Measurements from ENCODE around the gene MTMR3.
"Not testable (repeated sequence)": the region's sequence is repeated elsewhere in the genome, so short reads cannot be mapped to it uniquely, and the experiment has no call there.

MTMR3 gene

DNA sequence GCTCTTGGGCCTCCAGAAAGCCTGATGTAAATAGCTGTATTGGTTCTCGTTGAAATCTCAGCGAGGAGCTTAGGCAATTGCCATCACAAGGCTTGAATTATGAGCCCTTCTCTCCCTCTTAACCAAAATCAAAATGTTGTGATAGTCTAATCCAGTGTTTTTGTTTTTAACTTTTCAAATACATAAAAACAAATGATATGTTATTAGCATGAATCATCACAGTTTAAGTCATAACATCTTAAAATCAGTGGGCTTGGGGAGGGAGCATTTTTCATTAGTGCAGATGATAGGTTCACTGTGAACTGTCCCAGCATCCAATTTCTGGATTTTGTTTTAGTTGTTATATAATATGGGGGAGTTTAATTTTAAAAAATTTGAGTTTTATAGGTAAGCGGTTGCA is 148.4 kb downstream of the MTMR3 start:
- DNase-seq, result no peak

DNA sequence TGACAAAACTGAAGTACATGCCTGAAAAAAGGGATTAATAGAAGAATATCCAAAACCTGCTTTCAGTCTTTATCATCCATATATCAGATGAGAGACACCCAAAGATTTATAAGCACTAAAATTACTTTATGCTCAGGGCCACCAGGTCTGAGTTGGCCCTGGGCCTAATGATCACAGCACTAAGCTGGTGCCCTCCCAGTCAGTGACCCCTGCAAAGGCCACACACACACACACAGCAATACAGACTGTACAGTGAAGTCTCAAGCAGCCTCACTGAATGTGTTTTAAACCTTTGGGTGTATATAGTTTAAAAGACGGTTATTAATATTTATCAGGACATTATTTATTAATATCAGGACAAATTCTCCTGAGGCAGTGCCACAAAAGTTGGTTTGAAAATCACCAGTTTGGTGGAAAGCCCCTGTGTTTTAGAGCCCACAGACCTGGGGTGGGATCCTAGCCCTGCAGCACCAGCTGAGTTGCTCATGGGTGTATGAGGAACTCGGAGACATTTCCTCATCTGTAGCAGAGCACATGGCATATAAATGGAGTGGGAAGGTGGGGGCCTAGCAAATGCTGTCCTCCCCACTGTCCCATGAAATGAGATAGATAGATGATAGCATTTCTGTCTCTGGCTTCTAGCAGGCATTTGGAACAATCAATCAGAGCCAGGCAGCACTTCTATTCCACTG is 148.9 kb downstream of the MTMR3 start:
- no peak for DNase-seq

DNA sequence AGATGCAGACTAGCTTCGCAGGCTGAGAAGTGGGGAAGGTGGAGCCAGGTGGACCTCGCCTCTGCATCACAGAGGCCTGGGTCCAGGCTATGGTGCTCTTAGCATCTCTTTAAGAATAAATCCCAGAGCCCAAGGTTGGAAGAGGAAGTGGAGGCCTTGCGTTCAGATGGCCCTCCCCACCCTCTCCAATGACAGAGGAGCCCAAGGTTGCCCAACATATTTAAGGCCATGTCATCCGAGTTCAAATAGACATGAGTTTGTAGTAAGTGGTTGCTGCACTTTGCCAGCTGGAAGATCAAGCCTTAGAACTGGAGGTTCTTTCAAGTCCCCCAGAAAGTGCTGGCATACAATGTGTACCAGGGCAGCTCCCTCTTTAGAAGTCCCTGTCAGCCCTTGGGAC is 150.2 kb downstream of the MTMR3 start:
- no peak for DNase-seq

DNA sequence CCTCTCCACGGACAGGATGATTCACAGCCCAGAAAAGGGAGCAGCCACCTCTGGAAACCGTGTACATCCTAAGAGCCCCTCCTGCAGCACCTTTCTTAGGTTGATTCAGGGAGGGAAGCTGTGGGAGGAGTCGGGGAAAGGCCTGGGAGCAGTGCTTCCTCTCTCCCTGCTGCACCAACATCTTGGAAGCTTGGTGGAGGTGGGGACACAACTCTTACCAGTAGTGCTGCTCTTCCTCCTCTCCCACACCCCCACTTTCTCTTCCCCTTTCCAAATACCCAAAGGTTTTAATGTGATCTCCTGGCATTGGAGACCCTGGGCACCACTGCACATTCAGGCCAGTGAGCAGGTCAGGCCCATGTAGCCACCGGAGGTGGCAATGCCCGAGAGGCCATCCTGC is 150.9 kb downstream of the MTMR3 start:
- no peak for DNase-seq

DNA sequence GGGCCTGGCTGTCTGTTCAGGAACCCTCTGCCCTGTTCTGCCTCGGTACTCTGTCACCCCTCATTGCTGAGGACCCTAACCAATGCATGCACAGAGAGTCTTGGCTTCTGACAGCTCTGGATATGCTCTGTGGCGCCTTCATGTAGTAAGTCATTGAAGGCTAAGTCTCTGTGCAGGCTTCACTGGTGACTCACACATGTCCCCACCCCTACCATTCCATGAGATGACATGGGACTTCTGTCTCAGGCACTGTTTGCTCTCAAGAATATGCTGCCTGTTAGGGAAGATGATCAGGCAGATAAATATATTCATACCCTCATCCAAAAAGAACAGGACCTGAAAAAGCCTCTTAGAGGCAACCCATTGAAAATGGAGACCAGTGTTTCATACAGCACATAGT is 153.7 kb downstream of the MTMR3 start:
- no peak for DNase-seq

DNA sequence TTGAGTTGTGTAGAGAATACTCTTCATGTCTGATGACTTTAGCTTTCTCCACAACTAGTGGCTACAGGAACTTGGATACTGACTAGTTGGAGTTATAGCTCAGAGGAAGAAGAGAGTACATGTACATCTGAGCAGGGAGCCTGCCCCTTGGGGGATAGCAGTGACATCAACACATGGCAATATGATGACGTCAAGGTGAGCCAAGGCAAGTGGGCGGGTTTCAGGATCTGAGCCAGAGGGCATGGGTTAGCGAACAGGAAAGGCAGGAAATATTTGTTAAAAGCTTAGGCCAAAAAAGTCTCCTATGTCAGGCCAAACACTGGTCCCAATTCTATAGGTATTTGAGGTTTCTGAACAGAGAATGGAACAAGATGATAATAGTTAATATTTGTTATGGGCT is 155.2 kb downstream of the MTMR3 start:
- DNase-seq, result no peak

DNA sequence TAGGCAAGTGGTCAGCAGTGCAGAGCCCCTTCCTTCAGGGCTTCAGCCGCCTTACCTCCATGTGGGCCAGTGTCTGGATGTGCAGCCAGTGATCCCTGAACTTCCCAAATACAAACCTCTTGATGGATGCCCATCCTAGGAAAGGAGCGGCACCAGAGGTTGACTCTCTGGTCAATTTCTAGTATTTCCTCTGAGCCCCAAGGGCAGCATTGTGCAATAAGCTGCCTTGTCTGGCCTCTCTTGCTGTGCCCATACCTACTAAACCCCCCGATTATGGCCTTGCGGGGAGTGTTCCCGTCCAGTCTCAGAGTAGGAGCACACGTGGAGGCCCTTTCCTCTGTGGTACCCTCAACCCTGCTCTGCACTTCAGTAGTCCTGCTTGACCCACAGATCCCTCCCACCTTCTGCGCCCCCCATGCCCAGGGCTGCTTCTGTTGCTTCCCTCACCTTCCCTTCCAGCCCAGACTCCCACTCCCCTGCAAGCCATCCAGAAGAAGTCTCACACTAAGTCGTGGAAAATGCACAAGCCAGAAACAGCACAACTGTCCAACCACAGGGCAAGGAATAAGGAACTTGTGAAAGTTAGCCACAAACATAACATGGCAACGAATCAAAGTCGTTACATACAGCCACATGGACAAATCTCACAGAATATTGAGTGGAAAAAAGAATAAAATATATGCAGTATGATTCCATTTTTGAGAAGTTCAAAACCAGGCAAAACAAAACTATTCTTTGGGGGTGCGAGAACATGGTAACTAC is 157.7 kb downstream of the MTMR3 start:
- no peak for DNase-seq

DNA sequence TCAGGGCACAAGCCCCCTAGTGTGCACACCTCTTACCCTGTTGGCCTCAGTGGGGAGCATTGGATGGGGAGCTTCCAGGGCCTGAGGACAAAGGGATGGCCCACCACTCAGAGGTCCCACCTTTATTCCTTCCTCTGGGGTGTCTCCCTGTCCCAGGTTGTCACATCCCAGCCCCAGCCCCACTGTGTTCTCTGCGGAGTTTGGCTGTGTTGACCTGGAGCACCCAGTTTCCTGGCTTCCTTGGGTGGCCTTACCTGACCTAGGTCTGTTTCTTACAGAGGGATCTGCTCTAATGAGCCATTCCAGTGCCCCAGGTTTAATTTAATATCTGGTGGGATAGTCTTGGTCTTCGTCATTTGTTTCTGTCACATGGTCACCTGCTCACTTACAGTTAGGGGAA is 158.5 kb downstream of the MTMR3 start:
- DNase-seq, result no peak

DNA sequence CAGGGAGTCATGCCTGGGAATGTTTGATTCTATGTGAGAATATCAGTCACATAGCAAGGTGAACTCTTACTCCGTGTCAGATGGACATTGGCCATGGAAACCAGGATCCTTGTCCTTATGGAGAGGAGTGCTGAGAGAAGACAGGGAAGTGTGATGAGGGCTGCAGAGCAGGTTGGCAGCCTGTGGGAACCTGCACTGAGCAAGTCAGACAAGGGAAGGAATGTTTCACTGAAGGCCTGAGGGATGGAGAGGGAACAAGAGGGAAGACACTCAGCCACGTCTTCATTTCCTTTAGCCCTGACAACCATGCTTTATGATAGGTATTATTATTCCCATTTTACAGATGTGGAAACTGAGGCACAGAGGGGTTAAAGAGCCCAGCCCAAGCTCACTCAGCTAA is 158.9 kb downstream of the MTMR3 start:
- no peak for DNase-seq

DNA sequence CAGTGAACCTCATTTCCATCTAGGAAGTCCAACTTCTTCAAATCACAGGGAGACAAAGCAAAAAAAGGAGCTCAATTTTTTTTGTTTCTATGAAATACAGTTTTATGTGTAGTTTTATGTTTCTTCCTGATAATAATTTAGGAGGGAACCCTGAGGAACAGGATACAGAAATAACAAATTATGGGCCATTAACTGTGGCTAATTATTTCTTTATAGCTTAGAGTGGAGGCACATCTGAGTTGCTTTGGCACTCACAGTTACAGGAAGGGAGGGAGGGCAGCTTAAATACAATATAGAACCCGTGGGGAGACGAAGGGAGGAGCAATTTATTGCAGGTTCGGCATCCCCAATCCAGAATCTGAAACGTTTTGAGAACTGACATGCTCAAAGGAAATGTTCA is 160.2 kb downstream of the MTMR3 start:
- no peak for DNase-seq

DNA sequence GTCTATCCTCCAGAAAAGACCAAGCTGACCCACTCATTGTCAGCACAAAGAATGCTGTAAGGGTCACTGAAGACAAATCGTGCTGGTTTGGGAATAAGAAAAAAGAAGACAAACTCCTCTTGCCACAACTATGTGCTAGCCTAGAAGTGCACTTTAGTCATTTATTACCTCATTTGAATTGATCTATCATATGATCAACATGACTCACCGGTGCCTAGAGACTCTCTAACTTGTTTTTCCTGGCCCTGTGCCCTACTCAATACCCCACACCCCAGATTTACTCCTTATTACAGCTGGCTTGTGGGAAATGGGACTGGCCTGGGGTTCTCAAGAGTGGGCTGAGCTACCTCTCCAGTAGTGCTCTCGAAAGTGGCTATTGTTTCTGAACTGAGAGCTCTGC is 161.4 kb downstream of the MTMR3 start:
- peak; percentile 58 for DNase-seq

DNA sequence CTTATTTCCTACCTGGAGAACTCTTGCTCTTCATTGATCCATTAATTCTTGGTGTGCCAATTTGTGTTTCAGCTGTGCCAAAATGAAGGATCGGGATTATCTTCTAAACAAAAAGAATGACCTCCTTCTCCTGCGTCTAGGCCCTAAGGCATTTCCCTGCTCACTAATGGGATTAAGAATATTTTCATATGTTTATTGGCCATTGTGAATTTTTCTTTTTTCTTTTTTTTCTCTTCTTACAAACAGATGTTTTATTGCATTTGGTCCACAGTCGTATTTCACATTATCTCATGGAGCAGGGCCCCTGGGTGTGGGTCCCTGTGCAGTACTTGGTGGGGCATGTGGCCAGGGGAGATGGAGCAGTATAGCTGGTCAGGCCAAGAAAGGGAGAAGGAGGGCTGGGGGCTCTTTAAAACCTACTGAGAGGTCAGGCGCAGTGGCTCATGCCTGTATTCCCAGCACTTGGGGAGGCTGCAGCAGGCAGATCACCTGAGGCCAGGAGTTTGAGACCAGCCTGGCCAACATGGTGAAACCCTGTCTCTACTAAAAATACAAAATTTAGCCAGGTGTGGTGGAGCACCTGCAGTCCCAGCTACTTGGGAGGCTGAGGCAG is 162.0 kb downstream of the MTMR3 start:
- DNase-seq, result no peak

DNA sequence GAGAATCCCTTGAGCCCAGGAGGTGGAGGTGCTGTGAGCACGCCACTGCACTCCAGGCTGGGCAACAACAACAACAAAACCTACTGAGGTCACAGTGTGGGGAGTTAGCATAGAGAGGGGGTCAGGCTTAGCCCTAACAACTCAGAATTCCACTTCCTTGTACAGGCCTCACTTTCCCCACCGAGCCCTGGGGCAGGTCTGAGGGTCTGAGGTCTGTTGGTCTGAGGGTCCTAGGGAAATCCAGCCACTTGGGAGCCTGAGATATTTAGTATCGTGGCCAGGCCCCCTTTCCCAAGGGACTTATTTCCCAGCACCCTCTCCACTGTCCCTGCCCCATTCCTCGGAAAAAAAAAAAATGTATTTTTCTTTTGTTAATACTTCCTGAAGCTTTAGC is 162.5 kb downstream of the MTMR3 start:
- no peak for DNase-seq

DNA sequence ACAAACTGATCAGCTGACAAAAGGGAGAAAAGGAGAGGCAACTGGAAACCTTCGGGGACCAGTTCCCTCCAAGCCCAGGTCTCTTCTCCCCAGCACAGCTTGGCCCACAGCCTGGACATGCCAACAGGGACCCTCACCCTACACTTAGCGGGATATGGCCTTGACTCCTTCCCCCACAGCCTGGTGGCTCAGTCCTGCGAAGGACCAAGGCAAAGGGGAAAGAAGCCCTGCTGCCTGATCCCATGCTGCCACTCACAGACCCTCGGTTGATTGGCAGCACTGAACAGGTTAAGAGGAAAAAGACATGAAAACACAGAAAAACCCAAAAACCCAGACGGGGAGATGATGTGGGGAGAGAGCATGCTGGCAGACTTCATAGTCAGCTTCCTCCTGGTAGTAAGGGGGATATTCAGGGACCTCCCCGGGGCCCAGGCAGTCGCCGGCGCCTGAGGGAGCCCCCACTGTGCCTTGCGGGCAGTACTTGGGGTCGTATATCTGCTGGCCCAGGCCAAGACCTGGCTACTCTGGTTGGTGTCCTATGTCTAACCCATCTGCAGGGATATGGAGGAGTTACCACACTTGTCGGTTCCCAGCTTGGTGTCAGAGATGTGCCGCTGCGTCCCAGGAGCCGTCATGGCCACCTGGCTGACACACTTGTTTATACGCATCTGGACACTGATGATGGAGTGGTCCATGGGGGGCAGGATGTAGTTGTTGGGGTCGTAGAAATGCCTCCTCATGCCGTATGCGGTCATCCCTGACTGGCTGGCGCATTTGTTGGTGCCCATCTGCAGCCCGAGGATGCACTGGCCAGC is 163.1 kb downstream of the MTMR3 start:
- no peak for DNase-seq

DNA sequence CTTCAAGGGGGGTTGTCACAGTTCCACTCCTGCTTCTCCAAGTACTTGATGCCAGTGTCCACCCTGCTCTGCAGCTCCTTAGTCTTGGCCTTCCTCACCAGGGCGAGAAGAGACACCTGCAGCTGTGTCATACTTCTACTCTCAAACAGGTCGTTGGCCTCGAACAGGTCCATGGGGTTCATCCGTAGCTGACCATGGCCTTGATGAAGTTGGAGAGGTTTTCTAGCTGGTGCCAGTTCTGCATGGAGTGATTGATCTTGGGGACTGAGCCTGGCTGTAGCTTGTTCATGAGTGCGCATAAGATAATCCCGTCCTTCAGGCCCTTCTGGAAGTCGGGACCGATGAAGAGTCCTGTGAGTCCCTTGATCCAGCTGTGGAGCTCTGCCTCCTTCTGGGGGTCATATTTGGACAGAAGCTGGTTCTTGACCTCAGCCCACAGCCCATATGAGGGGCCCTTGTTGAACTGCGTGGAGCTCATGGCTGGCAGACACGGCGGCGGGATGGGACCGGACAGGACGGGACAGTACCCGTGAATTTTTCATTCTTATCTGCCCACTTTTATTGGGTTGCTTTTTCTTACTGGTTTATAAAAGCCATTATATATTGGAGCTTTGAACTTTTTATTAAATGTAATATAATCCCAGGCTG is 163.9 kb downstream of the MTMR3 start:
- no peak for DNase-seq

DNA sequence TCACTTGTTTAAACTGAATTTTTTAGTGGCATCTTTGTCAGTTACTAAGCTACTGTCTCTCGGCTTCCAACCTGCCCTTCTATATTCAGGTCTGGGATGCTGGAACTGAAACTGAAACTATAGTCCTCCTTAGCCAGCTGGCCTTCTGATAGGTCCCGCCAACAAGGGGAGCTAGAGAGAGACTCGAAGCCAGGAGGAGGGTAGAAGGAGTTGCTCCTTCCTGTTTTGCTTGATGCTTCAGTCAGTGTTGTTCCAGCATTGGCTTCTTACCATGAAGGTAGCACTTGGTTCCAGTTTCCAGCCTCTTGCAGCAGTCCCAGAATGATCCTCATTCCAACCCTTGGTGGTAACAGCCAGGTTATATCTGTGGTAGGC is 164.4 kb downstream of the MTMR3 start:
- DNase-seq, result no peak

DNA sequence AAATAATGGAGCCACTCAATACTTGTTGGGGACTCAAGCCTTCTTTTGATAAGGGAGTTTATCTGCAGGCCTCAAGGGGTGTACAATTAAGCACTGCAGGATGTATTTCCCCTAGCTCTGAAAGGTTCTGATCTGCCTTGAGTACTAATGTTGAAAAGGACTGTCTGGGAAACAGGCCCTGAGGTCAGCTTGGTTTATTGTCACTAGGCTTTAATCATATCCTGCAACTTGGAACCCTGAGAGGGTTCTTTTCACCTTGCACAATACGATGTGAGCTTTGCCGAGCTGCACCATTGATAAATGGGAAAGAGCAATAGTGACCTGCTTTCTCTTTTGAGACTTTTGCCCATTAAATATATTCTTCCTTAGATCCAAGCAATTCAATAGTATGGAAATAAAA is 165.7 kb downstream of the MTMR3 start:
- DNase-seq, result no peak

DNA sequence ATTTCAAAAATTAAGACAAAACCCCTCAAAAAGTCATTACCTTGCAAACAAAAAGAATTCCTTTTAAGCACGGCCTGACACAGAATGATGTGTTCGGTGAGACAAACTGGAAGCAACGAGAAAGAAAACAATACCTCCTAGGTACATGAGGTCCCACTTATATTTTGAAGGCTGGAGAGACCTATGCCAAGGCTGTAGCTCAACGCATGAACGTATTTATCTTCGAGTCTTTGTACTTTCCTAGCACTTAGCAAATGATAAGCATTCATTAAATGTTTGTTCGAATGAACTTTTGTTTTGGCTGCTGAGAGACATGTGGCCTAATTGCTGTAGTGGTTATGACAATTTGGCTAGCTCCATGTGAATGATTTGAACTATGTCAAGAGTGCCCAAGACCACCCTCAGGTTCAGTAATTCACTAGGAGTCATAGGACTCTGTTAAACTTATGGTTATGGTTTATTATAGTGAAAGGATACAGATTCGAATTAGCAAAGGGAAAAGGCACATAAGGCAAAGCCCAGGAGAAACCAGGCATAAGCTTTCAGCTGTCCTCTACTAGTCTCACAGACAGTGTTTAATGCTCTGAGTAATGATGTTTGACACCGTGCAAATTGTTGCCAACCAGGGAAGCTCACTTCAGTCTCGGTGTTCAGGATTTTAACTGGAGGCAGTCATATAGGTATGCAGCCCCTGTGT is 171.2 kb downstream of the MTMR3 start:
- no peak for DNase-seq

DNA sequence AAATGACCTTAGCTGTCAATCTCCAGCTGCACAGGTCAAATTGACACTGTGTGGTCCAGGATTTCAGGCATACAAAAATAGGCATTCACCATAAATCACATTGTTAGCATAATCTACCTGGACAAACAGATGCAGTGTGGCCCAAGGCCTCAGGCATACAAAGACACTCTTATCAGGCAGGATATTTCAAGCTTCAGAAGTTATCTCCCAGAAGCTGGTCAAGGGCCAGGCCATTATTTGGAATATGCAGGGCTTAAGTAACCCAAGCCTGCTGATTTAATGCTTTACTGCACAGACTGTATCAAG is 171.7 kb downstream of the MTMR3 start:
- DNase-seq, result no peak

DNA sequence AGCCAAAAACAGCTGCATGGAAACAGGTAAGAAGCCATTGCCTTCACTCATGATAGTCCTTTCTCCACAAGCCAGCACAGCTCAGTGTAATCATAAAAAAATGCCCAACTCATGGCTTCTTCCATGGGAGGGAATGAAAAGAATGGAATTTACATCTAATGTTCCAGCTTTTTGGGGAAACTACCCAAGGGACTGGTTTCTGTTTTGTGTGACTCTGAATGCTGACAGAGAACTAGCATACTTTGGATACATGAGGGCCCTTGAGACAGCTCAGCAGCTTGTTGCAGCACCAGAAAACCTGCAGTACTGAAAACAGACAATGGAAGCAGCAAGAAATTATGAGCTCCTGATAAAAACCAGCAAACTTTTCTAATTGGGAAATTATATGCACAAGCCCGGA is 173.0 kb downstream of the MTMR3 start:
- DNase-seq, result no peak

DNA sequence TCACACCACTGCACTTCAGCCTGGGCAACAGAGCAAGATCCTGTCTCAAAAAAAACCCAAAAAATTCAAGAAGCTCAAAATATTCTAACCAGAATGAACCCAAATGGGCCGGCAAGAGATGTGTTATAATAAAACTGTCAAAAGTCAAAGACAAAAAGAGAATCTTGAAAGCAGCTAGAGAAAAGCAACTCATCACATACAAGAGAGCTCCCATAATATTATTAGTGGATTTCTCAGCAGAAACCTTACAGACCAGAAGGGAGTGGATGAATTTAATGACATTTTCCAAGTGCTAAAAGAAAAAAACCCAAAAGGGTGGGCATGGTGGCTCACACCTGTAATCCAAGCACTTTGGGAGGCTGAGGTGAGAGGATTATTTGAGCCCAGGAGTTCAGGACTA is 174.4 kb downstream of the MTMR3 start:
- DNase-seq, result no peak

DNA sequence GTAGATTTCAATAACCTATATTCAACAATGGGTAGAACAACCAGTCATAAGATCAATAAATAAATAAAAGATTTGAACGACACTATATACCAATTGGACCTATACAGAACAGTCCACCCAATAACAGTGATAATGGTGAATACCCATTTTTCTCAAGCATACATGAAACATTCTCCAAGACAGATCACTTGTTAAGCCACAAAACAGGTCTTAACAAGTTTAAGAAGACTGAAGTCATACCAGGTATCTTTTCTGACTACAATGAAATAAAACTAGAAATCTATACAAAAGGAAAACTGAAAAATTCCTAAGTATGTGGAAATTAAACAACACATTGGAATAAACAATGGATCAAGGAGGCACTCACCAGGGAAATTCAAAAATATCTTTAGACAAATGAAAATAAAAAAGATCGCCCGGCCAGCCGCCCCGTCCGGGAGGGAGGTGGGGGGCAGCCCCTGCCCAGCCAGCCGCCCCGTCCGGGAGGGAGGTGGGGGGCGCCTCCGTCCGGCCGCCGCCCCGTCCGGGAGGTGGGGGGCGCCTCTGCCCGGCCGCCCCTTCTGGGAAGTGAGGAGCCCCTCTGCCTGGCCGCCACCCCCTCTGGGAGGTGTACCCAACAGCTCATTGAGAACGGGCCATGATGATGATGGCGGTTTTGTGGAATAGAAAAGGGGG is 176.5 kb downstream of the MTMR3 start:
- not testable (repeated sequence) for DNase-seq

Measured in femur (tissue), 1 donor.